CD14-positive monocyte (primary cell): ENCODE data around the gene SNN. TPM values are rescaled to one million over a fixed set of nuclear protein-coding genes. Genes with fewer than 3 reads are reported as not detected.

Source experiments
- DNase-seq, 3 donors: peaks; one replicate each; pipeline ENCODE4 v3.0.0-alpha.2; 2011 to 2022
- H2AFZ ChIP-seq: 2 replicates; pipeline ENCODE4 v1.6.0; 2012; ENCODE audit warnings: mild to moderate bottlenecking, low read depth, low read length, inconsistent platforms; ENCODE audit not compliant: insufficient read depth, poor library complexity, severe bottlenecking
- H3K27ac ChIP-seq, 2 donors: 1 replicate in 1 of 2; 2 replicates in 1 of 2; pipeline ENCODE4 v1.5.1; 2012 to 2013; ENCODE audit warnings: low read length in 2 of 2, control low read depth in 1 of 2, inconsistent platforms in 1 of 2, low read depth in 1 of 2, mild to moderate bottlenecking in 1 of 2
- H3K27me3 ChIP-seq, 2 donors: one replicate each; pipeline versions ENCODE4 v1.6.0 to v1.6.1; 2011 to 2013; ENCODE audit warnings: low read length in 2 of 2; ENCODE audit not compliant: control insufficient read depth in 2 of 2, insufficient read depth in 2 of 2
- H3K36me3 ChIP-seq, 2 donors: replicated peaks in 1 of 2; 1 replicate in 1 of 2; 2 replicates in 1 of 2; pipeline versions ENCODE4 v1.5.1 to v1.6.1; 2012 to 2013; ENCODE audit warnings: low read length in 2 of 2, control low read depth in 1 of 2, inconsistent platforms in 1 of 2, mild to moderate bottlenecking in 1 of 2; ENCODE audit not compliant: insufficient read depth in 2 of 2, control insufficient read depth in 1 of 2
- H3K4me1 ChIP-seq, 2 donors: 1 replicate in 1 of 2; 2 replicates in 1 of 2; pipeline versions ENCODE4 v1.5.1 to v1.6.1; 2012 to 2013; ENCODE audit warnings: low read length in 2 of 2, control low read depth in 1 of 2, inconsistent platforms in 1 of 2, mild to moderate bottlenecking in 1 of 2, moderate library complexity in 1 of 2; ENCODE audit not compliant: insufficient read depth in 2 of 2, control insufficient read depth in 1 of 2
- H3K4me2 ChIP-seq: replicated peaks from 2 replicates; pipeline ENCODE3; 2012; ENCODE audit warnings: low read length, moderate library complexity, mild to moderate bottlenecking; ENCODE audit not compliant: poor library complexity, severe bottlenecking; ENCODE audit errors: extremely low read depth
- H3K4me3 ChIP-seq, 3 experiments: fragments of 200-600 bp in 1 of 3; sonication (generic) in 1 of 3; replicated peaks in 1 of 3; 1 replicate in 2 of 3; 2 replicates in 1 of 3; pipeline ENCODE4 v1.5.1; 2011 to 2013; ENCODE audit warnings: low read length in 3 of 3, mild to moderate bottlenecking in 3 of 3, control low read depth in 2 of 3, low read depth in 2 of 3, inconsistent platforms in 1 of 3, moderate library complexity in 1 of 3
- H3K79me2 ChIP-seq: 2 replicates; pipeline ENCODE4 v1.6.0; 2012; ENCODE audit warnings: mild to moderate bottlenecking, control low read depth, inconsistent platforms, low read length, moderate library complexity; ENCODE audit not compliant: insufficient read depth
- H3K9ac ChIP-seq: 2 replicates; pipeline ENCODE4 v1.6.0; 2017; ENCODE audit warnings: low read length, mild to moderate bottlenecking; ENCODE audit not compliant: insufficient read depth, poor library complexity, severe bottlenecking
- H3K9me3 ChIP-seq, 2 donors: replicated peaks in 1 of 2; 1 replicate in 1 of 2; 2 replicates in 1 of 2; pipeline versions ENCODE4 v1.5.1 to v1.6.1; 2012 to 2013; ENCODE audit warnings: low read length in 2 of 2, control low read depth in 1 of 2; ENCODE audit not compliant: control insufficient read depth in 1 of 2, insufficient read depth in 1 of 2
- H4K20me1 ChIP-seq: 2 replicates; pipeline ENCODE4 v1.6.0; 2012; ENCODE audit warnings: mild to moderate bottlenecking, low read length, control low read depth, moderate library complexity; ENCODE audit not compliant: insufficient read depth
- H3K27ac Mint-ChIP-seq, 7 donors: one replicate each; pipeline ENCODE4 v1.8.0; 2020; ENCODE audit warnings: mild to moderate bottlenecking in 7 of 7, mixed read lengths in 7 of 7, moderate library complexity in 6 of 7, inconsistent platforms in 2 of 7
- H3K27me3 Mint-ChIP-seq, 3 donors: one replicate each; pipeline ENCODE4 v1.8.0; 2021 to 2022; ENCODE audit warnings: low read depth in 3 of 3, mild to moderate bottlenecking in 3 of 3, mixed read lengths in 3 of 3, moderate library complexity in 3 of 3, inconsistent platforms in 1 of 3
- H3K36me3 Mint-ChIP-seq, 2 donors: one replicate each; pipeline ENCODE4 v1.8.0; 2020; ENCODE audit warnings: mixed read lengths in 2 of 2, inconsistent platforms in 1 of 2, mild to moderate bottlenecking in 1 of 2
- H3K4me1 Mint-ChIP-seq: one replicate; pipeline ENCODE4 v1.8.0; 2020; ENCODE audit warnings: mild to moderate bottlenecking, mixed read lengths
- H3K4me3 Mint-ChIP-seq, 2 donors: one replicate each; pipeline ENCODE4 v1.8.0; 2020; ENCODE audit warnings: mild to moderate bottlenecking in 2 of 2, mixed read lengths in 2 of 2, moderate library complexity in 1 of 2
- H3K9me3 Mint-ChIP-seq, 7 donors: one replicate each; pipeline ENCODE4 v1.8.0; 2020 to 2022; ENCODE audit warnings: mixed read lengths in 7 of 7, mild to moderate bottlenecking in 6 of 7, moderate library complexity in 6 of 7, inconsistent platforms in 2 of 7
- WGBS: methylation state at CpG from one replicate; pipeline ENCODE4 v1.1.5; 2013; ENCODE audit warnings: missing lambda C conversion rate; ENCODE audit not compliant: insufficient coverage; 5-methylcytosine and 5-hydroxymethylcytosine counted together
- intact Hi-C, 2 donors: fragments of 100-400 bp; cut with micrococcal nuclease; formaldehyde crosslinking; loops; one replicate each; pipeline versions ENCODE4 v1.15.0 to v1.15.1; 2023
- polyA plus RNA-seq, 3 donors: library from polyadenylated mRNA; depleted of rRNA in 1 of 3; unstranded in 2 of 3; stranded (reverse) in 1 of 3; fragments of 300-500 nt in 2 of 3; fragments of >200 nt in 1 of 3; fragmentation: Illumina TruSeq in 2 of 3; gene quantifications; 1 replicate in 2 of 3; 2 replicates in 1 of 3; pipeline ENCODE4 v1.2.3, GENCODE V29; 2012 to 2021
- TF ChIP-seq, protein P1 (sequence below): fragments of 200-600 bp; IDR thresholded peaks from one replicate; pipeline ENCODE4 v1.8.0; 2022; ENCODE audit warnings: antibody characterized with exemption, mild to moderate bottlenecking

SNN gene
- polyA plus RNA-seq, 3 donors, result 89.4 to 111 (median 91.7) TPM

DNA sequence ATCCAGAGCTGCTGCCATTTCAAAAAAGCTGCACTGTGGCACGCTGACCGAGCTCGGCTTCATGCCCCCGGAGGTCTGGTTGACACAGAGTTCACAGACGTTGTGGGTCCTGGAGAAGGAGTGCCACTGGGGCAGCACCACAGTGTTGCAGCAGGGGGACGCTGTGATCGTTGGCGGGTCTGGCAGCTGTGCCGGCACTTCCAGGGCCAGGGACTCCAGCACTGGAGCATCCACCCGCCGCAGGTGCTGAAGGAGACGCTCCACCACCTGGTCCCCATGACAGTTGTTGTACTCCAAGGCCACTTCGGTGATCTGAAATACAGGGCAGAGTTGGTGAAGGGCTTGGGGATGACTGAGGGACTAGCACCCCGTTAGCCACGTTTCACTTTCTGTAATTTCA, 23.5 kb downstream of the SNN start:
- H3K36me3 ChIP-seq, result peaks cover 60 to 79% of the 10 kb centered on the region in 2 donors
- no peak for DNase-seq
- intact Hi-C loops, result no loop called here
- H2AFZ ChIP-seq, result no peak overlapping the region
- no peak overlapping the region for H3K4me3 ChIP-seq
- H3K79me2 ChIP-seq, result peaks cover 43% of the 10 kb centered on the region
- 97% methylated on average over 9 of the region's 15 CpGs for WGBS
- H3K4me2 ChIP-seq, result no peak overlapping the region
- TF ChIP-seq, protein P1, sequence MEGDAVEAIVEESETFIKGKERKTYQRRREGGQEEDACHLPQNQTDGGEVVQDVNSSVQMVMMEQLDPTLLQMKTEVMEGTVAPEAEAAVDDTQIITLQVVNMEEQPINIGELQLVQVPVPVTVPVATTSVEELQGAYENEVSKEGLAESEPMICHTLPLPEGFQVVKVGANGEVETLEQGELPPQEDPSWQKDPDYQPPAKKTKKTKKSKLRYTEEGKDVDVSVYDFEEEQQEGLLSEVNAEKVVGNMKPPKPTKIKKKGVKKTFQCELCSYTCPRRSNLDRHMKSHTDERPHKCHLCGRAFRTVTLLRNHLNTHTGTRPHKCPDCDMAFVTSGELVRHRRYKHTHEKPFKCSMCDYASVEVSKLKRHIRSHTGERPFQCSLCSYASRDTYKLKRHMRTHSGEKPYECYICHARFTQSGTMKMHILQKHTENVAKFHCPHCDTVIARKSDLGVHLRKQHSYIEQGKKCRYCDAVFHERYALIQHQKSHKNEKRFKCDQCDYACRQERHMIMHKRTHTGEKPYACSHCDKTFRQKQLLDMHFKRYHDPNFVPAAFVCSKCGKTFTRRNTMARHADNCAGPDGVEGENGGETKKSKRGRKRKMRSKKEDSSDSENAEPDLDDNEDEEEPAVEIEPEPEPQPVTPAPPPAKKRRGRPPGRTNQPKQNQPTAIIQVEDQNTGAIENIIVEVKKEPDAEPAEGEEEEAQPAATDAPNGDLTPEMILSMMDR, result no peak
- peak overlapping the region in 3 of 7 donors; percentile 2 to 27 (median 11) for H3K27ac Mint-ChIP-seq
- no peak overlapping the region for H3K9ac ChIP-seq
- peaks cover 0 to 3% (median 0%) of the 10 kb centered on the region in 3 donors for H3K27me3 Mint-ChIP-seq
- H3K27ac ChIP-seq, result no peak overlapping the region
- no peak overlapping the region for H3K4me3 Mint-ChIP-seq
- no peaks in the 10 kb centered on the region for H3K9me3 ChIP-seq
- H3K36me3 Mint-ChIP-seq, result peaks cover 70 to 81% of the 10 kb centered on the region in 2 donors
- H3K4me1 ChIP-seq, result peaks cover 23 to 25% of the 10 kb centered on the region in 2 donors
- H3K4me1 Mint-ChIP-seq, result peaks cover 24% of the 10 kb centered on the region
- H3K27me3 ChIP-seq, result no peaks in the 10 kb centered on the region
- H3K9me3 Mint-ChIP-seq, result no peaks in the 10 kb centered on the region
- H4K20me1 ChIP-seq, result peaks cover 11% of the 10 kb centered on the region

DNA sequence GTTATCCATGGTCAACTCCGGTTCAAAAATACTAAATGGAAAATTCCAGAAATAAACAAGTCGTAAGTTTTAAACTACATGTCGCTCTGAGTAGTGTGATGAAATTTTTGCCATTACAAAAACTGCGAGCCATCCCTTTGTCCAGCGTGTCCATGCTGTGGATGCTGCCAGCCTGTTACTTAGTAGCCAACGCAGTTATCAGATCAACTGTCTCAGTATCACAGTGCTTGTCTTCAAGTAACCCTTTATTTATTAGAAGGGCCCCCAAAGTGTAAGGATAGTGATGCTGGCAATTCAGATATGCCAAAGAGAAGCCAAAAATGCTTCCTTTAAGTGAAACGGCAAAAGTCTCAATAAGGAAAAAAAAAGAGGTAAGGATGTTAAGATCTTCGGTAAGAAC, 23.9 kb downstream of the SNN start:
- TF ChIP-seq, protein P1, result no peak
- H3K4me2 ChIP-seq, result no peak overlapping the region
- no peak for DNase-seq
- intact Hi-C loops, result no loop called here
- Mint-ChIP-seq H3K9me3 (no peaks in the 10 kb centered on the region), H3K27me3 (peaks cover 0 to 3% (median 0%) of the 10 kb centered on the region in 3 donors), H3K27ac (peak overlapping the region in 3 of 7 donors; percentile 11 to 58 (median 27)), H3K4me3 (no peak overlapping the region), H3K4me1 (peaks cover 24% of the 10 kb centered on the region), H3K36me3 (peaks cover 70 to 81% of the 10 kb centered on the region in 2 donors)
- H4K20me1 ChIP-seq, result peaks cover 11% of the 10 kb centered on the region
- H3K4me1 ChIP-seq, result peaks cover 23 to 25% of the 10 kb centered on the region in 2 donors
- no peak overlapping the region for H3K4me3 ChIP-seq
- H2AFZ ChIP-seq, result no peak overlapping the region
- 94% methylated on average over 4 of the region's 8 CpGs for WGBS
- H3K79me2 ChIP-seq, result peaks cover 45% of the 10 kb centered on the region
- no peaks in the 10 kb centered on the region for H3K9me3 ChIP-seq
- H3K27ac ChIP-seq, result no peak overlapping the region
- no peaks in the 10 kb centered on the region for H3K27me3 ChIP-seq
- peaks cover 60 to 79% of the 10 kb centered on the region in 2 donors for H3K36me3 ChIP-seq
- no peak overlapping the region for H3K9ac ChIP-seq
